ENCODE measurements around the gene STARD3.

STARD3 gene

DNA sequence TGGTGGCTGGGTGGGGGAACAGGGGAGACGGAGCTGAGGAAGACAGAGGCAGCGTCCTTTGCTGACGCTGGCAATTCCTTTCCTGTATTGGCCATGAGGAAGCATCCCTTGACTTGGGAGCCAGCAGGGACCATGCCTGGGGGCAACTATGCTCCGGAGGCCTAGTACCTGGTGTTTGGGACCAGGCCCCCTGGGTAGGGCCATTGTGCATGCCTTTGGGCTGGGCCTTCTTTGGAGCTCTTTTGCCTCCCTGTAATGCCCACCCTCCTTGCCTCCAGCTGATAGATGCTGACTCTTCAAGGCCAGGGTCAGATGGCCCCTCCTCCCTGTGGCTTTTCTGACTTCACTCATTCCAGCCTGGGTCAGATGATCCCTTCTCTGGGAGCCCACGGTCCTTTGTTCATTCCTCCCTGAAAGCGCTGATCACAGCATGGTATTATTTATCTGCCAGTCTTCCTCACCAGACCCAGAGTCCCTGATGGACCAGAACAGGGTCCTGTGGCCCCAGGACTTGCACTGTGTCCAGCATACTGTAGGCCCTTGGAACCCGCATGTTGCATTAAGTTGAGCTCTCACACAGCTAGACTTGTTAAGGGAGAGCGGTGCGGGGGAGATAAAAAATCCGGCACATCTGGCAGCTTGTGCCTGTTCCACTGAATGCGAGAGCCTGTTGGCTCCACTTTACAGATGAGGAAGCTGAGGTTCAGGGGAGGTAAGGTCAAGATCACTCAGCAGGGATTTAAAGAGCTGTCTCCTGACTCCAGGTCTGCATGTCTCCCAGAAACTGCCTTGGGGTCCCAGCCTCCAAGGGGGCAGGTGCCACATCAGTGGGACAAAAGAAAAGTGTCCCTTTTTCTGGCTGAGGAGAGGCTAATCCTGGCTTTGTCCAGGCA lies 2.9 kb downstream of the STARD3 start:
- DNase-seq = no peak

DNA sequence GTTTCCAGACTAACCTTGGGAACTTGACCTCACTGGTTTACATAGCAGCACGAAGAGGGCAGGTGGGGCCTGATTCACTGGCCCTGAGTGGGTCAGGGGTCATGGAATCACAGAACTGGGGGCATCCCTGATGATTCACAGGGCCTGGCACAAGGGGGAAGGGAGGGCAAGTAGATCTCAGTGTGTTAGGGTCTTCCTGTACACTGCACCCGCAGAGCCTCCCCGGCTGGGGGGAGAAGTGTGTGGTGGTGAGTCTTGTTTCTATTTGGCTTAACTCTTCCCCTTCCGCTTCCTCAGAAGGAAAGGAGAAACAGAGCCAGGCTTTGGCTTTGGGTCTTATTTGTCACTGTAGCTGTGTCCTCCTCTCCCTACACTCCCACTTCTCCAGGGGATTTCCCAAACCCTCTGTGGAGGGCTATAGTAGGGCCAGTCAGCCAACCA lies 3.7 kb downstream of the STARD3 start:
- DNase-seq = no peak

DNA sequence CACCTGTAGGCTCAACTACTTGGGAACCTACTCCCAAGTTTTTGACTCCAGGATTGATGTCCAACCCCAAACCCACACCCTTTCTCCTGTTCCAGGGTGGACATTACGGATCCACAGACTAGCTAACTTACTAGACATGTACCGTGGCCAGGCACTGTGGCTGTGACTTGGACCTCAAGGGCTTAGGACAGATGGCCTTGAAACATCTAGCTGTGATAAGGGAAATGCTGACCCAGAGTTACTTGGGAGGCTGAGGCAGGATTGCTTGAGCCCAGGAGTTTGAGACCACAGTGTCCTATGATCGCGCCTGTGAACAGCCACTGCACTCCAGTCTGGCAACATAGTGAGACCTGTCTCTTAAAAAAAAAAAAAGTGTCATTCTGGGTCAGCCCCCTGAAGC lies 4.2 kb downstream of the STARD3 start:
- no peak for DNase-seq

DNA sequence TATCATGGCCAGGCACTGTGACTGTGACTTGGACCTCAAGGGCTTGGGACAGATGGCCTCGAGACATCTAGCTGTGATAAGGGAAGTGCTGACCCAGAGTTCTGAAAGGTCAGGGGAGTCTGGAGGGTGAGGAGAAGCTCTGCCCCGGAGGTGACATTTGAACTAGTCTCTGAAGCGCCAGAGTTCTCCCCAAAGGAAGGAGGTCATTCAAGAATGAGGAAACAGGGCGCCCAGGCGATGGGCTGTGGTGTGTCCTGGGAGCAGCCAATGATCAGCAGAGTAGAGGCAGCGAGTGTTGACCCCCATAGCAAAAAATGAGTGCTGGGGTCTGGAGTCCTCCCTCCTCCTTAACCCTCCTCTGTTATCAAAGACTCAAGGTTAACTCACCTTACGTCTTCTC lies 4.9 kb downstream of the STARD3 start:
- DNase-seq = no peak

DNA sequence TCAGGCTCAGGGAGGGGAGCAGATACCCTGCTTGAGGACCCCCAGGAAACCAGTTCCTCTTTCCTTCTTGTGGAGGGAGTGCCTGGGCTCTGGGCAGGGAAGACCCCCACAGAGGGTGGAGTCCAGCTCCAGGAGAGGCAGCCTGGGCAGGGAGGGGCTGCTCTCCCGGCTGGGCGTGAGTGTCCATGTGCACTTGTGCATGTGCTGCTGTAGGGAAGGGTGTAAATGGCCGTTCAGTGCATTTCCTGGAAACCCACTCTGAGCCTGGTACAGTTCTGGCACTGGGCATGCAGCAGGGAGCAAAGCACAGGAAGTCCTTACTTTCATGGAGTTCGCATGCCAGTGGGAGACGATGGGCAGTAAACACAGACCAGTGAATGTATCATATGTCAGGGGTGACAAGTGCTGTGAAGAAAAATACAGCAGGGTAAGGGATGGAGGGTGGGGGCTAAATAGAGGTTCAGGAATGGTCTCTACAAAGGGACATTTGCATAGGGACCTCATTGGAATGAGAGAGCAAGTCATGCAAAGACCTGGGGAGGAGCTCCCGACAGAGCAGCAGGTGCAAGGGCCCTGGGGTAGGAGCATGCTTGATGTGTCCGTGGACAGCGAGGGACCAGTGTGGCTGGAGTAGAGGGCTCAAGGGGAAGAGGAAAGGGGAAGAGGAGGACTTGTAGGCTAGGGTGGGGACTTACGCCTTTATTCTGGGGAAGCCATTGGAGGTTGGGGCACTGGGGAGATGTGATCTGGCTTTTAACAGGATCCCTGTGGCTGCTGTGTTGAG lies 5.5 kb downstream of the STARD3 start:
- DNase-seq = no peak

DNA sequence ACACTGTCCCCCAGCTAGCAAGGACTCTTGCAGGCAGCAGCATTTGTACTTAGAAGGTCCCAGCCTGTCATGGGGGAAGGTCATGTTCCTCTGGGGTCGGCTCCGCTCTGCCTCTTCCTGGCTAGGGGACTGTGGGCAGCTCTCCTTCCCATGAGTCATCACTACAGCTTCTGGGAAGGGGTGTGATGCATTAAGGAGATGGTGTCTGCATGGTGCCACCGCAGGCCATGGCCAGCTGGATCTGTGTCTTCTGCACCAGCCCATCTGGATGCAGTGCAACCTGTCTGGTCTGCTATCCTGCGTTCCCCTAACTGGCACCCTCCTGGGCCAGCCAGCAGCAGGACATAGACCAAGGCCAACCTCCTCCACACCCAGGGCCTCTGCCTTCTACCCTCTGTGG lies 6.3 kb downstream of the STARD3 start:
- no peak for DNase-seq

DNA sequence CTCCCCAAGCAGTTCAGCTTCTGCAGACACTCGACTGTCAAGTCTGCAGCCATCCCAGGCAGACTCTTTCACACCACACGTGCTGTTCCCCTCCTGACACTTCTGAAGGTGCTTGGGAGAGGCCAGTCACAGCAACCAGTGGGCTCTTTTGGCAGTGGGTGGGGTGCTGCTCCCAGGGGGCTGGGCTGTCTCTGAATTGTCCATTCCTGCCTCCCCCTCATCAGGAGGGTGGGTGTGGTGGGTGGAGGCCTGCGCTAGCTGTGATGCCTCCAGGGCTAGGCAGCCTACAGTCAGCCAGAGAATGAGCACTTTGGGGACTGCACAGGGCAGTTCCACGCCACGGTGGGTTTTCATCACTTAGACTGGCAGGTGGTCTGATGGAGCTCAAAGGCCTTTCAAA lies 10.3 kb downstream of the STARD3 start:
- DNase-seq = no peak

DNA sequence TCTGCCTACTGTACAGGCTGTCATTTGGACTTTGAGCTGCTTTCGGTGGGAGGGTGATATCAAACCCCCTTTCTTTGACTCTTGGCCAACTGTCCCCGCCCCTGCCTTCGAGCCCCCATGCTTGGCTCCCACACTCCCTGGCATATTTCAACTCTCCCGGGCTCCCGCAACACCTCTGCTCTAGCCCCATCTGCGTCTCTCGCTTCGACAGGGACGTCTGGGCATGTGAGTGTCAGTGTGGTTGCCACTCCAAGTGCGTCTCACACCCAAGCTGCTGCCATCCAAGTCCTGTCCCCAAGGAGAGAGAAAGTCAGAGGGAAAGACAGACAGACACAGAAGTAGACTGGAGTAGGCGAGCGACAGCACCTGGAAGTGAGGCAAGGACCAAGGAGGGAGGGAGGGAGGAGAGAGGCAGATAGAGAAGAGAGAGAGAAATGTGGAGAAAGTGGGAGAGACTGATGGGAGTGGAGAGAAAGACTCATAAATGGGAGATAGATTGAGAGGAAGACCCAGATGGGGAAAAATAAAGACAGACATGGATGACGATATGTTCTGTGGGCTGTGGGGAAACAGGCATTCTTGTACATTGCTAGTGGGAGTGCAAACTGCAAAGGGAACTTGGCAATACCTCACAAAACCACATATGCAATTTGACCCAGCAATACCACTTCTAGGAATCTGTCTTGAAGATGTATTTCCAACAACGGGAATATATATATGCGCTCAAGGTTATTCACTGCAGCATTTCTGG lies 11.8 kb downstream of the STARD3 start:
- no peak for DNase-seq

DNA sequence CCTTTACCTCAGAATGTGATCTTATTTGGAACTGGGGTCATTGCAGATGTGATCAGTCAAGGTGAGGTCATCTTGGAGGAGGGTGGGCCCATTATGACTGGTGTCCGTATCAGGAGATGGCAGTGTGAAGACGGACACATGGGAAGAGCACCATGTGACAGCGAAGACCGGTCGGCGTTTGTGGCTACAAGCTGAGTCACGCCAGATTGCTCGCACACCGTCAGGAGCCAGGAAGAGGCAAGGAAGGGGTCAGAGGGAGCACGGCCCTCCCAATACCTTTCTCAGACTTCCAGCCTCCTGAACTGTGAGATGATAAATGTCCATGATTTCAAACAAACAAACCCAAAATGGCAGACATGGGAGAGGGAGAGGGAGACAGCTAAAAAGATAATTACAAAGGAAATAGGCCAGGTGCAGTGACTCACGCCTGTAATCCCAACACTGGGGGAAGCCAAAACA lies 13.2 kb downstream of the STARD3 start:
- DNase-seq = no peak

DNA sequence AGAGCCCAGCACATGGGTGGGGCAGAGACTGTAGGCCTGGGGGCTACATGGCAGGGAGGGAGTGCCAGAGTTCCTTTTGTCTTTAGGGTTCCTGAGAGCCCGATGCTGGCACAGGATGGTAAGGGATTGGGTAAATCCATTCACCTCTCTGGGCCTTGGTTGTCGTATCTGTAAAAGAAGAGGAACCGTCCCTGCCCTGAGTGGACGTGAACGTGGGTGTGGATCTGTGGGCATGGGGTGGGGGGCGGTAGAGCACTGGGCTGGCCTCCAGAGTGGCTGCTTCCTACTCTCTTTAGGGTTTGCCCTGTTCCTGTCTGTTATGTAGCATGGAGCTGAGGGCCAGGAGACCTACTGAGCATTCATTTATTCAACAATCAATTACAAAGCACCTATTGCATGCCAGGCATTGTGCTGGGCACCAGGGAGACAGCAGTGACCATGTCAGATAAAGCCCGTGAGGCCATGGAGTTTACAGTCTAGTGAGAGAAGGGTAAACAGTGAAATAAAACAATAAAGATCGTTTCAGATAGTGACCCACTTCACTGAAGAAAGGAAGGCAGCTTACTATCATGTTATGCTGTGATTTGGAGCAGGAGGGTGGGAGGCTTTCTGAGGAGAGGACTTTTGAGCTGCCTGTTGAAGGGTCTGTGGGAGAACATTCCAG lies 15.1 kb downstream of the STARD3 start:
- no peak for DNase-seq

DNA sequence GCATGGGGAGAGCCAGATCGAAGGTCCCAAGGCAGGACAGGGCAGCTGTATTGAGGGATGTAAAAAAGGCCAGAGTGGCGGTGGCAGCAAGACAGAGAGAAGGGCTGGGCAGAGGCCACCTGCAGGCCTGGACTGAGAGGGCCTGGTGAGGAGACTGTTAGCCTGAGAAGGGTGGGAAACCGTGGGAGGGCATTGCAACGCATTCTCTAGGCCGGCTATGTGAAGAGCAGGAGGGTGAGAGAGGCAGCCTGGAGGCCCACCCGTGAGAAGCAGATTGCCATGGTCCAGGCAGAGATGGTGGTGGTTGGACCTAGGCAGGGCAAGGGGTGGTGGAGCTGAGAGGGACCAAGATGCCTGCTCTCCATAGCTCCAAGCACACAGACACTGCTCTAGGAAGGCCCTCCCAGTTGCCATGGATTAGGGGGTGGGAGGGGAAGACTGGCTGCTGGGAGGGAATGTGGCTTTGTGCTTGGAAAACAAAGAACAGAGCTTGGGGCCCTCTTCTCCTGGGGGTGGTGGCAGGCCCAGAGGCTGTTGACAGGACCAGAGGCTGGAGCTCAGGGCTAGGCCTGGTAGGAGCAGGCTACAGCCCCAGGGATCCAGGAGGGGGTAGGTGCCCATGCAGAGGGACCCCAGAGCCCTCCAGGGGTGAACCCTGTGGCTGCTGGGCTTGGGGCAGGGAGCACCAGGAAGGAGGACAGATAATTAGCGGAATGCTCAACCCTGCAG lies 15.8 kb downstream of the STARD3 start:
- no peak for DNase-seq

DNA sequence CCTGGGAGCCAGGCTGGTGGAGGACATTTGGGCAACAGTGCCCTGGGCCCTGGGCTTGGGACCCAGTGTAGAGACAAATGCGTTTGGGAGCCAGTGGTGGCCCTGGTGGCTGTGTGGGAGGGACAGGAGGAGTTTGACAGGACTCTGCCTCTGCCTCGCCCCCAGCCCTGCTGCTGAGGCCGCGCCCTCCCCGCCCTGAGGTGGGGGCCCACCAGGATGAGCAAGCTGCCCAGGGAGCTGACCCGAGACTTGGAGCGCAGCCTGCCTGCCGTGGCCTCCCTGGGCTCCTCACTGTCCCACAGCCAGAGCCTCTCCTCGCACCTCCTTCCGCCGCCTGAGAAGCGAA lies 16.3 kb downstream of the STARD3 start:
- no peak for DNase-seq

DNA sequence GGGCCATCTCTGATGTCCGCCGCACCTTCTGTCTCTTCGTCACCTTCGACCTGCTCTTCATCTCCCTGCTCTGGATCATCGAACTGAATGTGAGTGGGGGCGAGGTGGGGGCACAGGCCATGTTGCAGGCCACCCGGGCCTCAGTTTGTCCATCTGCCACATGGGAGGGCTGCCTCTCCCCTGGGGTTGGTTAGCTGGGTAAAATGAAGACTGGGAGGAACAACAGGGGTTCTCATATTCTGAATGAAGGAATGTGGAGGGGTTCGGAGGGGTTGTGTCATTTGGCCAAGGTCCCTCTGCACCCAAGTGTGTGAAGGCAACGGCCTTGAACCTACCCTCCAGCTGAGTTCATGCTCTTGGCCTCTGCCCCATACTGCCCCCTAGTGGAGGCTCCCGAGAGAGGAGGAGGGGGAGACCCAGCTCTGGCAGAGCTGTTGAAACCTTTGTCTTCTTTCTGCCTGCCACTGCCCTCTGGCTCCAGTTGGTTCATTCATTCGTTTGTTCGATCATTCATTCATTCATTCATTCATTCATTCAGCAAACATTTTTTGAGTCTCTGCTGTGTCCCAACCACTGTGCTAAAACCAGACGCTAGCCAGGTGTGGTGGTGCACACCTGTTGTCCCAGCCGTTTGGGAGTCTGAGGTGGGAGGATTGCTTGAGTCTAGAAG lies 16.9 kb downstream of the STARD3 start:
- peak; percentile 50 for DNase-seq

DNA sequence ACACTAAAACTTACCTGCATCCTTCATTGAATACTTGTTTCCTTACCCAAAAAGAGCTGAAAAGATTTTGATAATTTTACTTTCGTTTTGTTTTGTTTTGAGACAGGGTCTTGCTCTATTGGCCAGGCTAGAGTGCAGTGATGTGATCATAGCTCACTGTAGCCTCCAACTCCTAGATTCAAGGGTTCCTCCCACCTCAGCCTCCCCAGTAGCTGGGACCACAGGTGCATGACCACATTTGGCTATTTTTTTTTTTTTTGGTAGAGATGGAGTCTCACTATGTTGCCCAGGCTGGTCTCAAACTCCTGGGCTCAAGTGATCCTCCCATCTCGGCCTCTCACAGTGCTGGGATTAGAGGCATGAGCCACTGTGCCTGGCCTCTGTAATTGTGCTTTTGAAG lies 18.2 kb downstream of the STARD3 start:
- no peak for DNase-seq

DNA sequence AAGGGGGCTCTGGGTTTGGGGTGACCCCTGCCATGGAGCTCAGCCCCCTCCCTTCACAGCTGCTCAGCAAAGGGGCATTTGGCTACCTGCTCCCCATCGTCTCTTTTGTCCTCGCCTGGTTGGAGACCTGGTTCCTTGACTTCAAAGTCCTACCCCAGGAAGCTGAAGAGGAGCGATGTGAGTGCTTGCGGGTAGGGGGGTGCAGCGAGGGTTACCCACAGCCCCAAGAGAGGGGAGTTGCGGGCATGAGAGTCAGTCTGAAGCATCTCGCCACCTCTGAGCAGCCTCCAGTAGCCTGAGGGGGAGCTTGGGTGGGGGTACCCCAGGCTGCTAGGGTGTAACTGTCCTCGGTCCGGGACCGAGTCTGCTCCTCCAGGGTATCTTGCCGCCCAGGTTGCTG lies 21.4 kb downstream of the STARD3 start:
- no peak for DNase-seq

DNA sequence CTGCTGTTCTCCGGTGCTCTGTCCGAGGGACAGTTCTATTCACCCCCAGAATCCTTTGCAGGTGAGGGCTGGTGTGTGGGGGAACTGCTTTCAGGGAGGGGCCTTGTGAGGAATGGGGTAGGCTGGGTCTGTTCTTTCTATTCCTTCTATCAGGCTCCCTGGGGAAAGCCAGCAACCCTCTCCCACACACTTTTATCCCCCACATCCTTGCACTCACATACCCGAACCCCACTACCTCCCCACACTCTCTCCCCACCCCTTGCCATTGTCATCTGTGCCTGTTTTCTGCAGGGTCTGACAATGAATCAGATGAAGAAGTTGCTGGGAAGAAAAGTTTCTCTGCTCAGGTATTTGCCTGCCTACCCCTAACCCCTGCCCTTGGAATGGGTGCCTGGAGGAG lies 21.8 kb downstream of the STARD3 start:
- no peak for DNase-seq

DNA sequence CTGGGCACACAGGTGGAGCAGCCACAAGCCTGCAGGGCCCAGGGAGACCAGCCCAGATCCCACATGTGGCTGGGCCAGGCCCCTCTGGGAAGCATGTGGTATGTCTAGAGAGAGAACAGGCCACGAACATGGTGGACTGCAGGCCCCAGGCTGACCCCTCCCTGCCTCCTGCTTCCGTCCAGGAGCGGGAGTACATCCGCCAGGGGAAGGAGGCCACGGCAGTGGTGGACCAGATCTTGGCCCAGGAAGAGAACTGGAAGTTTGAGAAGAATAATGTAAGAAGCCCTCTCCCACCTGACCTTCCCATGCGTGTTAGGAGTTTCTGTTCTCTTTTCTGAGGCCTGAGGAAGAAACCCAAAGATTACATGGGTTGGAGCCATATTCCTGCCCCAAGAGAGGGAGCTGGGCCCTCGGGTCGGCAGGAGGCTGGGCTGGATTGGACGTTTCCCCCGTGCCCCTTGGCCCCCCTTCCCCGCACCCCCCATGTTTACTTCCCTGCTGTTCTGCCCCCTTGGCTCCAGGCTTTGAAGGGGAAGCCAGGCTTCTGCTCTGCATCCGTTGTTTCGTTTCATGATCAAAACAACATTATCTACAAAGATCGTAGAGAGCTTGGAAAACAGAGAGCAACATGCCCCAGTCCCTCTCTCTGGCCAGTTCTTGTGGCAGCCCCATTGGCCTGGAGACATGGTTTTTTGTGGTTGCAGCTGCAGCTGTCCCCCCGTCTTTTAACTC lies 22.5 kb downstream of the STARD3 start:
- DNase-seq = no peak

DNA sequence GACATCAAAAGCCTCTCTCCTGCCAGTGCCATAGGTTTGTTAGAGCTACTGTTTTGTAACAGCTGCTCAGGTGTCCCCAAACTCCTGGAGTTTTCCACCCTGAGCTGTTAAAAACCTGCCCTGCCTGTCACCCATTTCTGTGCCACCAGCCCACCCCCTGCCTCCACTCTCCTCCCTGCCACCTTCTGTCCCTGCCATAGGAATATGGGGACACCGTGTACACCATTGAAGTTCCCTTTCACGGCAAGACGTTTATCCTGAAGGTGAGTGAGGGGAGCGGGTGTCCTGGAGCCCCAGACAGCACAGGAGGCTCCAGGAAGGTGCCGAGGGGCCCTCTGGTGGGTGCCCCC lies 23.0 kb downstream of the STARD3 start:
- no peak for DNase-seq

DNA sequence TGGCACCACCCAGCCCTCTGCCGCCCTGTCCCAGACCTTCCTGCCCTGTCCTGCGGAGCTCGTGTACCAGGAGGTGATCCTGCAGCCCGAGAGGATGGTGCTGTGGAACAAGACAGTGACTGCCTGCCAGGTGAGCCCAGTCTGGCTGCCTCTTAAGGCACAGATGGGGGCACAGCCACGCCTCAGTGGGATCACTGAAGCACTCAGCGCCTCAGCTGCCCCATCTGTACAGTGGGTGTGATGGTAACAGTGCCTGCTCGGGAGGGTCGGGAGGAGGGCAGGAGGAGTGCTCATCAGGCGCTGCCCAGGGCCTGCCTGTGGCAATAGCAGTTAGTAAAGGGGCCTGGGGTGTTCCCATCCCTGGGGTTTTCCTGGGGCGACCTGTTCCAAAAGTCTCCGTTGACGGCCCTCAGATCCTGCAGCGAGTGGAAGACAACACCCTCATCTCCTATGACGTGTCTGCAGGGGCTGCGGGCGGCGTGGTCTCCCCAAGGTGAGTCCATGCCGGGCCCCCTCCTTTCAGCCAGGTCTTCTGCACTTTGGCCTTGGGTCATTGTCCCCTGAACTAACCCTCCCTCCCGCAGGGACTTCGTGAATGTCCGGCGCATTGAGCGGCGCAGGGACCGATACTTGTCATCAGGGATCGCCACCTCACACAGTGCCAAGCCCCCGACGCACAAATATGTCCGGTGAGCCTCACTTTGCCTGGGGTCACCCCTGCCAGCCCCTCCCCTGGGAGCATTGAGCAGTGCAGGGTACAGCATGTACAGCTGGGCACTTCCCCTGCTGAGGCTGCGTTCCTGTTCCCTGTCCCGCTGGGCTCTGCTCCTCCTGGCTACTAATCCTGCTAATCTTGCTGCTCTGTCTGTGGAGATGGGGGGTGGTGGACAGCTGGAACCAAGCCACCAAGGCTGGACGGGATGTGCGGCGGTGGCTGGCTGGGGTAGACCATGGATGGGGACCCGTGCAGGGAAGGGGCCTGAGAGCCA lies 23.7 kb downstream of the STARD3 start:
- DNase-seq = no peak
